ENCODE measurements around the gene TMEM170B. TPM values are rescaled to one million over a fixed set of nuclear protein-coding genes. Genes with fewer than 3 reads are reported as not detected.

TMEM170B gene
- polyA plus RNA-seq, 2 of the 4 experiments (the other 2 are of a cell fraction): 2.5 to 3.2 TPM

DNA sequence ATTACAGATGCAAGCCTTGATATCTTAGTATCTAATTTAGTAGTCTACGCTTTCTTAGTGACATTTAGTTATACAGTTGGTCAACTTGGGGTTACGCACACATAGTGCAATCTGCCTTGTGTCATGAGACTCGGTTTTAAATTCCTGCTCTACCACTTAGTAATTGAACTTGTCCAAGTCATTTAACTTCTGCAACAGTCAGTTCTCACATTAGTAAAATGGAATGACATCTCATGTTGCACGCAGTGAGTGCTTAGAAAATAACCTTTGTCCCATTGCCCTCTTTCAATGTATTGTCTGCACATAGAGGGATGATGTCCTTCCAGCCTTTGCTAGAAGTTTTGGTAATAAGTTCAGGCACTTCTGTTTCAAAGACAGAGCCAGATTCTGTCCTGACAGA is 48.6 kb downstream of the TMEM170B start:
- DNase-seq (ENCODE audit: low read depth in 1 of 2, low spot score in 1 of 2) (no peak), ATAC-seq (peak in 1 of 2 experiments; percentile 34; a peak in 3 of 6 replicates), FAIRE-seq (no peak)
- Histone ChIP-seq H3K4me2 (peak overlapping the region; percentile 53), H3K27ac (peak overlapping the region; percentile 60 to 68), H3K4me1 (peaks cover 33% of the 10 kb centered on the region), H3K9me3 (no peaks in the 10 kb centered on the region), H3K4me3 (no peak overlapping the region)
- TF ChIP-seq CBX8 (IDR thresholded peaks at IDR 0.05): no peak
- no peak for TF ChIP-seq GATA3 (IDR thresholded peaks at IDR 0.05; ENCODE audit: borderline replicate concordance)
- TF ChIP-seq PBX3 (IDR thresholded peaks at IDR 0.05): no peak
- TF ChIP-seq KDM1A (IDR thresholded peaks at IDR 0.05; ENCODE audit: low read depth): no peak
- no peak for TF ChIP-seq RAD21 (conservative IDR thresholded peaks at IDR 0.05 in 1 of 2, IDR thresholded peaks at IDR 0.05 in 1 of 2)
- TF ChIP-seq ZFP36 (IDR thresholded peaks at IDR 0.05; ENCODE audit: borderline replicate concordance, partially characterized antibody): no peak
- no peak for TF ChIP-seq FOXS1 (CRISPR knock-in tag; IDR thresholded peaks at IDR 0.05)
- TF ChIP-seq, protein P1, sequence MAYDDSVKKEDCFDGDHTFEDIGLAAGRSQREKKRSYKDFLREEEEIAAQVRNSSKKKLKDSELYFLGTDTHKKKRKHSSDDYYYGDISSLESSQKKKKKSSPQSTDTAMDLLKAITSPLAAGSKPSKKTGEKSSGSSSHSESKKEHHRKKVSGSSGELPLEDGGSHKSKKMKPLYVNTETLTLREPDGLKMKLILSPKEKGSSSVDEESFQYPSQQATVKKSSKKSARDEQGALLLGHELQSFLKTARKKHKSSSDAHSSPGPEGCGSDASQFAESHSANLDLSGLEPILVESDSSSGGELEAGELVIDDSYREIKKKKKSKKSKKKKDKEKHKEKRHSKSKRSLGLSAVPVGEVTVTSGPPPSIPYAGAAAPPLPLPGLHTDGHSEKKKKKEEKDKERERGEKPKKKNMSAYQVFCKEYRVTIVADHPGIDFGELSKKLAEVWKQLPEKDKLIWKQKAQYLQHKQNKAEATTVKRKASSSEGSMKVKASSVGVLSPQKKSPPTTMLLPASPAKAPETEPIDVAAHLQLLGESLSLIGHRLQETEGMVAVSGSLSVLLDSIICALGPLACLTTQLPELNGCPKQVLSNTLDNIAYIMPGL (CRISPR knock-in tag; IDR thresholded peaks at IDR 0.05; ENCODE audit: borderline replicate concordance): no peak
- TF ChIP-seq RCOR1 (IDR thresholded peaks at IDR 0.05; ENCODE audit: low read depth, low read length): no peak
- TF ChIP-seq FOSB (CRISPR knock-in tag; IDR thresholded peaks at IDR 0.05): no peak
- no peak for TF ChIP-seq HES2 (IDR thresholded peaks at IDR 0.05)
- no peak for TF ChIP-seq CHD2 (IDR thresholded peaks at IDR 0.05; ENCODE audit: low read length, partially characterized antibody)
- TF ChIP-seq POLR2AphosphoS2 (conservative IDR thresholded peaks at IDR 0.05; ENCODE audit: low read length): no peak
- TF ChIP-seq FOSL2 (IDR thresholded peaks at IDR 0.05): no peak
- TF ChIP-seq FOSL2 (CRISPR knock-in tag; IDR thresholded peaks at IDR 0.05): no peak
- TF ChIP-seq RNF2 (IDR thresholded peaks at IDR 0.05; ENCODE audit: borderline replicate concordance, low read depth): no peak
- TF ChIP-seq E2F6 (IDR thresholded peaks at IDR 0.05; ENCODE audit: borderline replicate concordance, low read depth): no peak
- no peak for TF ChIP-seq JUNB (IDR thresholded peaks at IDR 0.05)
- TF ChIP-seq TFCP2L1 (CRISPR knock-in tag; IDR thresholded peaks at IDR 0.05): no peak
- TF ChIP-seq REST (IDR thresholded peaks at IDR 0.05): no peak
- ChIA-PET CTCF (interaction anchor here (1.0 to 3.6 kb wide), 6 partner anchors 10 to 701 kb away, joined by 3 to 25 read pairs (median 8); no protein-coding TSS in a partner anchor), POLR2A (no interaction called here)
- 70% methylated on average over 4 of the region's 4 CpGs for WGBS (ENCODE audit: missing lambda C conversion rate)

DNA sequence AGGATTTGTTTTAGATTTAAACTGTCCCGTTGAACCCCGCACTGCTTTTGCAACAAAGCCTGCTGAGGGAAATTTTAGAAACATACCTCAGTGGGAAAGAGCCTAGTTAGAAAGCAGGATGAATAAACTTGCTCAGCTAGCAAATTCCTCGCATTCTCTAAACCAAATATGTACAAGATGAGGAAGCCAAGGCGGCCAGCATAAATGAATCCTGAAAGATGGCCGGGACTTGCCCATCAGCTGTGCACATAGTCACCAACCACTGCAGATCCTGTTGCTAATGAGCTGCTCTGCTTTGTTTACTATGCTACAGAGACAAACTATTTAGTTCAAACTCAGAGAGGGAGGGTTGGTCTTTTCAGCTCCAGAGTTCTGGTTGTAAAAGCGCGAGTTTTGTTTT is 49.0 kb downstream of the TMEM170B start:
- H3K9me3 ChIP-seq: no peaks in the 10 kb centered on the region
- TF ChIP-seq PBX3 (IDR thresholded peaks at IDR 0.05) (no peak), HDAC2 (IDR thresholded peaks at IDR 0.05) (no peak), CBX2 (IDR thresholded peaks at IDR 0.05; ENCODE audit: borderline replicate concordance, low read depth) (no peak), ZNF302 (CRISPR knock-in tag; IDR thresholded peaks at IDR 0.05) (no peak), ELK1 (IDR thresholded peaks at IDR 0.05; ENCODE audit: low read depth, low read length) (no peak), JUNB (IDR thresholded peaks at IDR 0.05) (no peak), FOSL2 (IDR thresholded peaks at IDR 0.05) (no peak), FOSL2 (CRISPR knock-in tag; IDR thresholded peaks at IDR 0.05) (no peak), FOSB (CRISPR knock-in tag; IDR thresholded peaks at IDR 0.05) (no peak), MAFK (IDR thresholded peaks at IDR 0.05; ENCODE audit: partially characterized antibody) (peak; percentile 30)
- H3K4me3 ChIP-seq: no peak overlapping the region
- CTCF ChIA-PET: interaction anchor here (1.0 to 3.6 kb wide), 4 partner anchors 11 to 700 kb away, joined by 3 to 25 read pairs (median 7); no protein-coding TSS in a partner anchor
- FAIRE-seq (no peak), ATAC-seq (peak in 1 of 2 experiments; percentile 71; a peak in 3 of 6 replicates), DNase-seq (ENCODE audit: low read depth in 1 of 2, low spot score in 1 of 2) (peak in 1 of 2 experiments; percentile 19)
- WGBS (ENCODE audit: missing lambda C conversion rate): 51% methylated on average over 7 of the region's 7 CpGs
- POLR2A ChIA-PET: no interaction called here
- peak overlapping the region; percentile 60 to 68 for H3K27ac ChIP-seq
- peak overlapping the region; percentile 53 for H3K4me2 ChIP-seq
- H3K4me1 ChIP-seq: peaks cover 33% of the 10 kb centered on the region

All from A549 (cell line).